Colonic mucosa (tissue), 4 donors: Measurements from ENCODE around the gene DENND2C. TPM values are rescaled to one million over a fixed set of nuclear protein-coding genes. Genes with fewer than 3 reads are reported as not detected.

Experiments
- DNase-seq: peaks from one replicate; pipeline ENCODE4 v3.0.0-alpha.2; 2020
- H3K27ac ChIP-seq: fragments of 200-600 bp; one replicate; pipeline ENCODE4 v1.8.0; 2021
- H3K27me3 ChIP-seq: fragments of 200-600 bp; one replicate; pipeline ENCODE4 v1.8.0; 2021
- H3K36me3 ChIP-seq: fragments of 200-600 bp; one replicate; pipeline ENCODE4 v1.8.0; 2021
- H3K4me1 ChIP-seq: fragments of 200-600 bp; one replicate; pipeline ENCODE4 v1.8.0; 2021; ENCODE audit warnings: mild to moderate bottlenecking
- H3K4me3 ChIP-seq: fragments of 200-600 bp; one replicate; pipeline ENCODE4 v1.8.0; 2021
- H3K9ac ChIP-seq, 2 donors: one replicate each; pipeline ENCODE4 v1.7.0; 2013; ENCODE audit warnings: control low read depth in 2 of 2, low read depth in 2 of 2, low read length in 2 of 2
- H3K9me3 ChIP-seq: fragments of 200-600 bp; one replicate; pipeline ENCODE4 v1.8.0; 2021
- CTCF ChIP-seq: fragments of 200-600 bp; IDR thresholded peaks from one replicate; pipeline ENCODE4 v1.8.0; 2022; ENCODE audit warnings: antibody characterized with exemption, mild to moderate bottlenecking
- intact Hi-C: fragments of 100-400 bp; cut with DNase I; formaldehyde crosslinking; loops from one replicate; pipeline ENCODE4 v1.14.1; 2022
- total RNA-seq, 2 donors: library from RNA; stranded (reverse); fragmentation: NEBNext Ultra II Directional in 1 of 2; extraction: Animal tissue kit (Norgen Biotek cat#: 25700) in 1 of 2; gene quantifications; one replicate each; pipeline ENCODE4 v1.2.1, GENCODE V29; 2021
- donor health status: healthy.
- donor health status: DM: no; HTN: no; CAD: no.
- donor health status: DM: no; HTN: no; CAD: no.

The DENND2C gene
- total RNA-seq, 2 donors from 2014 or later, result 0.84 to 1.3 TPM

GRCh38 chr1:114651893-114652292 lies 18.0 kb downstream of the DENND2C start:
- TF ChIP-seq CTCF, result no peak
- intact Hi-C loops, result no loop called here
- Histone ChIP-seq H3K4me3 (no peak overlapping the region), H3K4me1 (no peaks in the 10 kb centered on the region), H3K27ac (no peak overlapping the region), H3K9ac (no peak overlapping the region), H3K36me3 (no peaks in the 10 kb centered on the region), H3K27me3 (no peaks in the 10 kb centered on the region), H3K9me3 (no peaks in the 10 kb centered on the region)
- no peak for DNase-seq

- H3K27ac ChIP-seq, result no peak overlapping the region
- intact Hi-C loops, result no loop called here
- H3K9me3 ChIP-seq, result no peaks in the 10 kb centered on the region
- H3K4me1 ChIP-seq, result no peaks in the 10 kb centered on the region
- H3K4me3 ChIP-seq, result no peak overlapping the region
- no peak for DNase-seq
- H3K36me3 ChIP-seq, result no peaks in the 10 kb centered on the region
- H3K9ac ChIP-seq, result no peak overlapping the region
- no peak for TF ChIP-seq CTCF
- no peaks in the 10 kb centered on the region for H3K27me3 ChIP-seq
Observed at GRCh38 chr1:114648503-114648902, 21.3 kb downstream of the DENND2C start.

GRCh38 chr1:114641377-114641776 lies 28.5 kb downstream of the DENND2C start:
- no peaks in the 10 kb centered on the region for H3K4me1 ChIP-seq
- intact Hi-C loops, result no loop called here
- no peaks in the 10 kb centered on the region for H3K9me3 ChIP-seq
- H3K27ac ChIP-seq, result no peak overlapping the region
- H3K4me3 ChIP-seq, result no peak overlapping the region
- no peak for DNase-seq
- no peaks in the 10 kb centered on the region for H3K36me3 ChIP-seq
- H3K27me3 ChIP-seq, result no peaks in the 10 kb centered on the region
- no peak for TF ChIP-seq CTCF
- H3K9ac ChIP-seq, result no peak overlapping the region

- no peaks in the 10 kb centered on the region for H3K27me3 ChIP-seq
- intact Hi-C loops, result no loop called here
- no peak overlapping the region for H3K27ac ChIP-seq
- no peaks in the 10 kb centered on the region for H3K9me3 ChIP-seq
- H3K4me1 ChIP-seq, result no peaks in the 10 kb centered on the region
- no peak for DNase-seq
- no peak overlapping the region for H3K9ac ChIP-seq
- TF ChIP-seq CTCF, result no peak
- H3K36me3 ChIP-seq, result no peaks in the 10 kb centered on the region
- no peak overlapping the region for H3K4me3 ChIP-seq
Observed at GRCh38 chr1:114638910-114639309, 30.9 kb downstream of the DENND2C start.

- no peaks in the 10 kb centered on the region for H3K9me3 ChIP-seq
- intact Hi-C loops, result no loop called here
- H3K36me3 ChIP-seq, result no peaks in the 10 kb centered on the region
- no peaks in the 10 kb centered on the region for H3K27me3 ChIP-seq
- no peak overlapping the region for H3K27ac ChIP-seq
- no peaks in the 10 kb centered on the region for H3K4me1 ChIP-seq
- H3K4me3 ChIP-seq, result no peak overlapping the region
- no peak overlapping the region for H3K9ac ChIP-seq
- TF ChIP-seq CTCF, result no peak
- no peak for DNase-seq
Observed at GRCh38 chr1:114632427-114632826, 37.4 kb downstream of the DENND2C start.

- TF ChIP-seq CTCF, result no peak
- intact Hi-C loops, result no loop called here
- Histone ChIP-seq H3K4me3 (no peak overlapping the region), H3K36me3 (no peaks in the 10 kb centered on the region), H3K27me3 (no peaks in the 10 kb centered on the region), H3K9me3 (no peaks in the 10 kb centered on the region), H3K9ac (no peak overlapping the region), H3K4me1 (no peaks in the 10 kb centered on the region), H3K27ac (no peak overlapping the region)
- DNase-seq, result no peak
Observed at GRCh38 chr1:114627107-114627506, 42.7 kb downstream of the DENND2C start.
